ENCODE results near the gene PARP8.
"Not testable (repeated sequence)": the region's sequence is repeated elsewhere in the genome, so short reads cannot be mapped to it uniquely, and the experiment has no call there.

Gene PARP8

DNA sequence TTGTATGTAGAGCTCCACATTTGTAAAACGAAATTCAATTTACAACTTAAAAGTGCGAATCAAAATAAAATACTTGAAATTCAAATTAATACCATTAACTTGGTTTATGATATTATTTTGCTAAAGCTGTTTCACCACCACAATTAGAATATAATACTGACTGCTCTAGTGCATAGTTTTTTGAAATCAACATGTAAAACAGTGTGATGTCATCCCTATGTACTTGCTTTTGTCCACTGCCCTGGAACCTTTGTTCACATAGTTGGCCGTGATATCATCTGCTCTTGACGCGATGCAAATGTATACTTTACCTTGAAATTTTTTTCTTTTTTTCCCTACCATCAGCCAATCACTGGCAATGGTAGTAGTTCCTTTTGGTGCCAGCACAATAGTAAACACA, 125.4 kb downstream of the PARP8 start:
- DNase-seq, result no peak

DNA sequence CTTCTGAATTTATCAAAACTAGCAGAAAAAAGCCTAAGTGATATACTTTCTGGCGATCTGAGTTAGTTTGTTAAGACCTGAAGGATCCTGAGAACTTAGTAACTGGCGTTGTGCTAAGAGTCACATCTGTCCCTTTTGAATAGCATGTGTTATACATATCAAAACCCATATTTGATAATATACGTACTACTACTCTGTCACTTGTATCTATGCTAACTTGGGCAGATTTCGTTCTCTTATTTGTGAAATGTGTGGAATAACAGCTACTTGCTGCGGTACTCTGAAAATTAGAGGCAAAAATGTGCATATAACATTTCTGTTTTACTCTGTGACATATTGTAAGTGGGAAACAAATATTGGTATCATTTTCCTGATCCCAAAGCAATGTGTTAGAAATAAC, 126.4 kb downstream of the PARP8 start:
- DNase-seq, result no peak

DNA sequence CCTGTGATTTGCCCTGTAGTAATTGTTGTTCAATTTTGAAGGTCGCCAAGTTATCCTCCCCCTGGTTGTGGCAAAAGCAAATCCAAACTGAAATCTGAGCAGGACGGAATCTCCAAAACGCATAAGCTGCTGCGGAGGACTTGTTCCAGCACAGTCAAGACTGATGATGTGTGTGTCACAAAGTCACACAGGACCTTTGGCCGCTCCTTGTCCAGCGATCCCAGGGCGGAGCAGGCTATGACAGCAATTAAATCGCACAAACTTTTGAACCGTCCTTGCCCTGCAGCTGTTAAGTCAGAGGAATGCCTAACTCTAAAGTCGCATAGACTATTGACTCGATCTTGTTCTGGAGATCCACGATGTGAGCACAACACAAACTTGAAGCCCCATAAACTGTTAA, 128.4 kb downstream of the PARP8 start:
- DNase-seq, result no peak

DNA sequence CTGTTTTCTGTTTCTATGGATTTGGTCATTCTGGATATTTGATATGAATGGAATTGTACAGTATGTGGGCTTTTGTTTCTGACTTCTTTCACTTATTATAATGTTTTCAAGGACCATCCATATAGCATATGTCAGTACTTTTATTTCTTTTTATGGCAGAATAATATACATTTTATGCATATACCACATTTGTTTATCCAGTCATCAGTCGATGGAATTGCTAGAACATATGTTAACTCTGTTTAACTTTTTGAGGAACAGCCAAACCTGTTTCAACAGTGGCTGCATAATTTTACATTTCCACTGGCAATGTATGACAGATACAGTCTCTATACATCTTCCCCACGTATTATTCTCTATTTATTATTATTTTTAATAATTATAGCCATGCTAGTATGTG, 131.6 kb downstream of the PARP8 start:
- no peak for DNase-seq

DNA sequence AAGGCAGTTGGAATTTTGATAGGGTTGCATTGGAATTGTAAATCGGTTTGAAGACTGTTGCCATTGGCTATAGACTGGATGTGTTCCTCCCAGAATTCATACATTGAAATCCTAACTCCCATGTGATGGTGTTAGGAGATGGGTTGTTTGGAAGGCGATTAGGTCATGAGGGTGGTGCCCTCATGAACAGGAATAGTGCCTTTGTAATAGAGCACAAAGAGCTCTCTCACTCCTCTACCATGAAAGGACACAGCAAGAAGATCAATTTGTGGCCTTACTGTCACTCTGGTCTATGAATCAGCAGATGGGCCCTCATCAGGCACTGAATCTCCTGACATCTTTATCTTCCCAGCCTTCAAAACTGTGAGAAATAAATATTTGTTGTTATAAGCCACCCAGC, 133.2 kb downstream of the PARP8 start:
- DNase-seq, result no peak

DNA sequence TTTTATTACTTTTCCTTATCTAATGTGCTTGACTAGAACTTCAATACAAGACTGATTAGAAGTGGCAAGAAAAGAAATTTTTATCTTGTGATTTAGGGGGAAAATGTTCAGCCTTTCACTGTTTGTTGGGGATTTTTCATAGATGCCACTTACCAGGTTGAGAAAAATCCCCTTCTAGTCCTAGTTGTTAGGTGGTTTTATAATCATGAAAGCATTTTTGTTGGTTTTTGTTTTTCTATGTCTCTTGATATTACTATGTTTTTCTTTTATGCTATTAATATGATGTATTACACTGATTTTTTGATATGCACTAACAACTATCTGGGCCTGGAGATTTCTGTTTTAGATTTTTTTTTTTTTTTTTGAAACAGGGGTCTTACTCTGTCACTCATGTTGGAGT, 134.0 kb downstream of the PARP8 start:
- no peak for DNase-seq

DNA sequence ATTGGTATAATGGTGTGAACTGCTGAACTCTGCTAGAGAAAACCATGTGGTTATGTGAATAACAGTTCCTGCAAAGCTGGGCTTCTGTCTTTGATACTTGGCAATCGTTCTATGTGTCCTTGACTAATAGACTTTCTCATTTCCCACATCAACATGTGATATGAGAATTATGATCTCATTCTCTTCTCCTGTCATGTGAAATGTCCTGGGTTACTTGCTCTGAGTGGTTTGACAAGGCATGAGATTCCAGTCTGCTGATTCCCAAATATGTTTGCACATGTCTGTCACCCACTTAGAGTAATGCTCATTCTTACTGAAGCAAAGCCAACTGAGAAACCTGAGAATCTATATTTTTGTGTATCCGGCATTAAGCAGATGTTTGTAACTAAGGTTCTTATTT, 141.2 kb downstream of the PARP8 start:
- peak; percentile 47 for DNase-seq

DNA sequence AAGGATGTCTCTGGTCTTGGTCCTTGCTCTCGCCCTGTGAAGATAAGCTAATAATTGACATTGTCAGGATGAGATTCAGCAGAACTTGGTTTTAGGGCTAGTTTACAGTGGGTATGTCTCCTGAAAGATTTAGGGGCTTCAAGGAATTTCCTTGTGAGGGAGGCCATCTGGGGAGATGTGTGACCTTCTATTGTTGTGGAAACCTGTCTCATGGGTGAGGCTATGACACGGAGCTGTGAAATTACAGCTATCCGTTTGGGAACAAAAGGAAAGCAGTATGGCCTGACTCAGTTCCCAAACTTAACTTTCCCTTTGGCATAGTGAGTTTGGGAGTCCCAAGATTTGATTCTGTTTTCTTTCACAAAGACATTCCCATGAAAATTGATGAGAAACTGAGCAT, 142.0 kb downstream of the PARP8 start:
- no peak for DNase-seq

DNA sequence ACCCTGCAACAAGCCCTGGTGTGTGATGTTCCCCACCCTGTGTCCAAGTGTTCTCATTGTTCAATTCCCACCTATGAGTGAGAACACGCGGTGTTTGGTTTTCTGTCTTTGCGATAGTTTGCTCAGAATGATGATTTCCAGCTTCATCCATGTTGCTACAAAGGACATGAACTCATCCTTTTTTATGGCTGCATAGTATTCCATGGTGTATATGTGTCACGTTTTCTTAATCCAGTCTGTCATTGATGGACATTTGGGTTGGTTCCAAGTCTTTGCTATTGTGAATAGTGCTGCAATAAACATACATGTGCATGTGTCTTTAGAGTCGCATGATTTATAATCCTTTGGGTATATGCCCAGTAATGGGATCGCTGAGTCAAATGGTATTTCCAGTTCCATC, 145.3 kb downstream of the PARP8 start:
- not testable (repeated sequence) for DNase-seq

DNA sequence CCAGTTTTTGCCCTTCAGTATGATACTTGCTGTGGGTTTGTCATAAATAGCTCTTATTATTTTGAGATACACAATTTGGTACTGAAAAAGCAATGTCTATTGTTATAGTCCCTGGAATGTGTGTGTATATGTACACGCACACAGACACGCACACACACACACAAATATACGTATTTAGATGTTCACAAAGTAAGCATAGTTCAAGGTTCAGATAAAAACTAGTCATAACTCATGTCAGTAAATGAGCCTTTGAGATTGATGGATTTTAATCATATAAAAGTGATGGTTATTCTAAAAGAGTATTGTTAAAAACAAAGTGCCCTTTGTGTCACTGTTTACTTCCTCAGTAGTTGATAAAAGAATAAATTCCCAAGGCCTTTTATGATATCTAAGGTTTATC, 147.3 kb downstream of the PARP8 start:
- DNase-seq, result no peak

DNA sequence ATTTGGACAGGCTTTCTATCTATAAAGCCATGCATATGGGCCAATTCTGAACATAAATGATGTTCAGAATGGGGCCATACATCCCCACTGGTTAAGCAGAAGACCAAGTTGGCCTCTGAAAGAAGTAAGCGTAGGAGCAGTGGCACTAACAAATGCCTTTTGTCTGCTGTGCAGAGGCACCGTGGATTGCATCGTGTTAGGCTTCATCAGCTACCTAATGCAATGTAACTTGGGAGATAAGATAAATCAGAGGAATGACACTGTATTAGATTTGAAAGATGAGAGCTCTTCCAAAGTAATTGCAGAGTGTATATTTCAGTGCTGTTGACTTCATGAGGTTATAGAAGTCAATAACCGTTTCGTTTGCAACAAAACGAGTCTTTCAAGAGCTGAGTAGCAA, 148.1 kb downstream of the PARP8 start:
- DNase-seq, result no peak

DNA sequence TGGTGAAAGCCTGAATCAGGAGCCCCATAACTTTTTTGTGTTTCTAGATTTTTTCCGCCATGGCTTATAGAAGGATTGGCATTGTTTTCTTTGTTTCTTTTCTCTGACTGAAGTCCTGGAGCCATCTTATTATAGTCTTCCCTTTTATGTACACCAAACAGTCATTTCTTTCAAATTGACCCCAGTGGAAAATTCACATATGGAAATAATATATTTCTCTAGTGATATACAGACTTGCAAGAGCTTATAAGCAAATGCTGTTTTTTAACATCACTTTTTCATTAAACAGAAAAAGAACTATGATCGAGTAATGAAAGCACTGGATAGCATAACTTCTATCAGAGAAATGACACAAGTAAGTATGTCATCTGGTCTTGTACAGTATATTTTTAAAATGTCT, 155.6 kb downstream of the PARP8 start:
- no peak for DNase-seq

DNA sequence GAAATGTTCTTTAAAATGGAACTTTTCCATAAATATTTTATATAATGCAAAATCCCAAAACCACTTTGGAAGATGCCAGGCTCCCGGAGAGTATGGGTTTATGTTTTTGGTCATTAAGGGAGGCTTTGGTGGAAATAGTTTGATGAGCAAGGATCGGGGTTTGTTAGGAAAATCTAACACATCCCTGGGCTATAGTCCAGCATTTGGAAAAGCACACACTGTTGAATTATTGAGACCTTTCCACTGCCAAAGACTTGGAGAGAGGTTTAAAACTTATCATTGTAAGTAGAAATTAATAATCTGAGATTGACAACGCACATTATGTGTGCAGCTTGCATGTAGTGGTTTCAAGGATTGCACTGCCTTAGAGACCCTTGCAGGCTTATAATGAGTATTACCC, 156.3 kb downstream of the PARP8 start:
- no peak for DNase-seq

DNA sequence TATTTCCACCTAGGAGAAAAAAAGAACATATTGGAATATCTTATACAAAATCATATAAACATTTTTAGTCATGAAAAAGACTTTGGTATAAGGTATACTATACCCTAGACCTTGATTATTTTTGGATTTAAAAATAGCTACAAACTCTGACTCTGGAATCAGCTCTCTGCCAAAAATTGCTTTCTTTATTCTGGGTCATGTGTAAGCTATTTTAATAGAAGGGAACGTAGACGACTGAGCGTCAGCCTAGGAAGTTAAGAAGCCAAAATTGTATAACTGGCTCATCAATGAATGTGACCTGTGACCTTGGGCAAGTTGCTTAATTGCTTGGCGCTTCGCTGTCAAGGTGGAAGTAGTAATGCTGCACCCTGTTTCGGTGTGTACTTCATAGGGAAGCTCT, 157.1 kb downstream of the PARP8 start:
- DNase-seq, result no peak

DNA sequence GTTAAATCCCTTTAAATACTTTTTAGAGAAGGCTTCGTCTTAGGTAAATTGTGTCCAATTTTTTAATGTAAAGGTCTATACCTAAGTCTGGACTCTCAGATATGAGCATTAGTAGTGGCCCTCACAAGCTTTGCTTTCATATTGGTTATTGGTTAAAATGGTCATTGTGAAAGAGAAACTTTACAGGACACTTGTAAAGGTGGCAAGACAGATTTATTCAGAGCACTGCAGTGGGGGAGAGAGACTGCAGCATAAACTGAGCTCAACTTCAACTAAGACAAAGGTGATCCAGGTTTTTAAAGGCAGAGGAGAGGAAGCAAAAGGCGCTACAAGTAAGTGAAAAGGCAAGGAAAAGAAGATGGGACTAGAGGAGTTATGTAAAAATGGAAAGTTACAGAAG, 157.7 kb downstream of the PARP8 start:
- DNase-seq, result no peak

DNA sequence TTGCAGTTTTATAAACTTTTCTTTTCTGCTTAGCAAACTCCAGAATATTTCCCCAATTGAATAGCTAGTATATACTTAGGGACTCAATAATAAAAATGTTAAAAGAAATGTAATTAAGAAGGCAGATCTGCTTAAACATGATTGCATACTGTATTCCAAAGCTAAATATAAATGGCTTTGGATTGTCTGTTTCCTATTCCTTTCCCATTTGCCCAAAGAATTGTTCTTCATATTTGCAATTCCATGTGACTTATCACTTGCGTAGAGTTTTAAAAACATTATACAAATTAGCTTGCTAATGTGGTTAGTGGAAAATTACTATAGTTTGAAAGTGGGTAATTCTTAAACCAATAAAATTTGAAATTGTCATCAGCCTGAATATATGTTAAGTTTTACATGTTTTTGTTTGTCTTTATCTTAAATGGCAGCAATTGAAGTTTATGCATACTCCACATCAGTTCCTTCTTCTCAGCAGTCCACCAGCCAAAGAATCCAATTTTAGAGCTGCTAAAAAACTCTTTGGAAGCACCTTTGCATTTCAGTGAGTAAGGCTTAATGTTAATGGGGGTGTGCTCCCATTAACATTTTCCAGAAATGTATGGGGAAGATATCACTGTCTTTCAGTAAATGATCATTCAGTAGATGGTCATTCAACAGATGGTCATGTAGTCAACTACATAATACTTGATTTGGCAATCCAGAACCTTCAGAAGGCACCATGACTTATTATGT, 161.2 kb downstream of the PARP8 start:
- no peak for DNase-seq

DNA sequence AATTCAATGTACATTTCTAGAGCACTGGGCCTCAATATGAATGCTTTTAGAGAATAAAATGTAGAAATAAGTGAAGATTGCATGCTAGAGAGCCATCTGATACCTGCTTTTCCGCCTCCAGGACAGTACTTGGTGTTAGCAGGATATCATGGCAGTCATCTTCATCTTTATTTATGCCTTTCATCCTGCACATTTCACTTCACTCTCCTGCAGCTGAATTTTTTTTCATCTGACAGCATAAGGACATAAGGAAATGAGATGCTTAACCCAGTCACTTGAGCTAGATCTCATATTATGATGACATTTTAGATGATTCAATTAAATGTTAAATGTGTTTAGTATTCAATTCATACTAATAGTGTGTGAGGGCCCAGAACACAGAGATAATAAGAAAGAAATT, 162.6 kb downstream of the PARP8 start:
- DNase-seq, result no peak

DNA sequence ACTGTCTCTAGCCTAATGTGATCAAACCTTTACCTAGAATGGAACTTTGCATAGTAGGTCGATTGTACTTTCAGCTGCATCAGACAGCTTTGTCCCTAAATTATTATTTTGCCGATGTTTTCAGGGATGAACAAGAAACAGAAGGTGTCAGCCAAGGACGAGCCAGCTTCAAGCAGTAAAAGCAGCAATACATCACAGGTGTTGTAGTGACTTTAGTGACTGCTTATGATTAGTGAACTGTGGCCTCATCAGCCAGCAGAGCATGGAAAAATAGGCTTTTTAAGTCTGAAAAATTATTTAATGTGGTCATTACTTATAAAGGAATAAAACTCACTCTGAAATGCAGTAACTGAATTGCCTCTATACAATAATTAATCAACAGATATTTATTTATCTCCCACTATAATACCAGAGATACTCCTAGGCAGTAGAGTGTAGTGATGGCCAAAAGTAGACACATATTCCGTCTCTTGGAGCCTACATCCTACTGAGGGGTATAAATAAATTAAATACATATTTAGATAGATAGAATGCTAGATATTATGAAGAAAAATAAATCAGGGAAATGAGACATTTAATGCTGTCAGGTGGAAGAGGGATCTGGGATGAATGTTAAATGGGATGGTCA, 166.3 kb downstream of the PARP8 start:
- no peak for DNase-seq

DNA sequence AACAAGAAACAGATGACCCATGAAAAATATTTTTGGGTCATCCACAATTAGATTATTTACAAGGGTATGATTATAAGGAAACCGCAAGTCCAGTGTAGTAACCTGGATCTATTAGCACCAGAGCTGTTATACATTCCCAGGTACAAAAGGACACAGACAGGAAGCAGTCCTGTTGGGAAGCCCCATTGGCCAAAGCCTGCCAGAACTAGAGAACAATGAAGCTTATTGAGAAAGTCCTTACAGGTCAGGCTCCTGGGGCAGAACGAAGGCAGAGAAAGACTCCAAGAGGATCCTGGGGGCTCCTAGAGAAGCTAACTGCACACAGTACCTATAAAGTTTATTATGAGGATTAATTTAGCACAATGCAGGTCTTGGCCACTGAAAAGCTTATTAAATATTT, 169.9 kb downstream of the PARP8 start:
- DNase-seq, result no peak

DNA sequence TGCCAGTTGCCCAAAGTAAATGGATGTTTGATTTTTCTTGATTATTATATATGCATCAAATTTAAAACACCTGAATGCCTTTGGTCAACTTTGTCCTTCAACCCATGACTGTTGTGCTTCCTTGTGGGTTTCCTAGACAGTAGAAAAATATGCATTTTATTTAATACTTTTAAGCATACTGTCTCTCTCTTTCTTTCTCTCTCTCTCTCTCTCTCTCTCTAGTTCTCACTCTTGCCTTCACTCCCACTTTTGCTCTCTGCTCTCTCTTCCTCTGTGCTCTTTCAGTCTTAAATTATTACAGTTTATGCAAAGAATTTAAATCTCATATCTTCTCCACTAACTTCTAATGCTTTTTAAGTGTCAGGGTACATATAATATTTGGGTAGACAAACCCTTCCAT, 173.0 kb downstream of the PARP8 start:
- DNase-seq, result no peak

DNA sequence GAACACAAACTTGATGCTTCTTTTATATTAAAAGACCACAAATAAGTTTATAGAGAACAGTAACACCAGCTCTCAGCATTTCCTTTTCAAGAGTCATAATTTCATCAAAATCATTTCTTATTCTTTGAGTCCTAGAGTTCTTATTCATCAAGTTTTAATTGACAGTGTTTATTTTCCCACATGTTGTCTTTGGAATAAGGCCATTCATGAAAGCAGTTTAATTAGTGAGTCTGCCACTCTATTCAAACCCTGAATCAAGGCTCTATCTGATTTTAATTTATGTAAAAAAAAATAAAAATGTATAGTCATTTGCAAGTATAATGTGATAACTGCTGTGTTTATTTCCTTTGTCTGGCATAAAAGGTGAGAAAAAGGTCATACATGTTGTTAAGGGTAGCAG, 176.7 kb downstream of the PARP8 start:
- no peak for DNase-seq

DNA sequence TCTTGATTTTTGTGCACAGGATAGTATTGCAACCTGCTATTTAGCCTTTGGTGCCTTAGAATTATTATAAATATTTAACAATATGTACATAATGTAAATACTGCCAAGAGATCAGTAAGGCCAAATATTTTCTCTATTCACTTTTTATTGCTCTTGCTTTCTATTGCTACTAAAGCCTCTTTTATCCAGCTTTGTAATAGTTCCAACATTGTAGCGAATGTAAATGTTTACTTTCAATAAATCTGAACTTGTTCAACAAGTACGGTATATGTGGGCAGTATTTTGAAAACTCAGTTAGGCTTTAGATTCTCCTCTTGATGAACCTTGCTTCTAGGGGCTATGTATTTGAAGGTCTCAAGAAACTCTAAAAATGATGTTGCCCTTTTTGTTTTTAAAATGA, 179.8 kb downstream of the PARP8 start:
- no peak for DNase-seq

DNA sequence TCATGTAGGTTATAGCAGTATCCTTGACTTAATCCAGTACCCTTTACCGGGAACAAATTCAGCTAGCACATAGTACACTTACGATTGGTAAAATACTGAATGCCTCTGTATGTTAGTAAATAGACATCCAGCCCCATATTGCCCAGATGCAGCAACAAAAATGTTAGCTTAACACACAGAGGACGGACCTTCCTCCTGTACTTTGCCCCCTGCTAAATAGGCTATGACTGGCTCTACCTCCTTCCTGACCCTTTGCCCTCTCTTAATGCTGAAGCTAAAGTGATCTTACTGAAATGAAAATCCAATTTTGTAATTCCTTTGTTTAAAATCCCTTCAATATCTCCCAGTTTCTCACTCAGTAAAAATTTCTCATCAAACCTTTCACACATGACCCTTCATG, 183.1 kb downstream of the PARP8 start:
- DNase-seq, result no peak

DNA sequence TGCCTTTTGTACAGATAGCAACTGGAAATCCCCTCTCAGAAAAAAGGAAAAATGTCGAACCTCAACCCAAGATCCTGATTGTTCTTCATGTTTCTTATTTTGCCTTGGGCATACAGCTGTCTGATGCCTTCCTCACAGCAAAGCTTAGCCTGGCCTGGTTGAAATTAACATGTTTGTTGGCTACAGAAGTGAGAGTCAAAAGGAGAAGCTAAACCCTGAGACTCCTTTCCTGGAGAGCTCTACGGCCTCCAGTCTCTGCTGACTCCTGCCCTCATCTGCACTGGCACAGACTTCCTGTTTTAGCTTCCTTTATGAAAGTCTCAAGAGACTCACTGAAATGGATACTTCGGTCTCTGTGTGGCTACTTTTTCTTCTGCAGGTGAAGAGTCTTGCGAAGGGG, 186.7 kb downstream of the PARP8 start:
- DNase-seq, result peak; percentile 87

DNA sequence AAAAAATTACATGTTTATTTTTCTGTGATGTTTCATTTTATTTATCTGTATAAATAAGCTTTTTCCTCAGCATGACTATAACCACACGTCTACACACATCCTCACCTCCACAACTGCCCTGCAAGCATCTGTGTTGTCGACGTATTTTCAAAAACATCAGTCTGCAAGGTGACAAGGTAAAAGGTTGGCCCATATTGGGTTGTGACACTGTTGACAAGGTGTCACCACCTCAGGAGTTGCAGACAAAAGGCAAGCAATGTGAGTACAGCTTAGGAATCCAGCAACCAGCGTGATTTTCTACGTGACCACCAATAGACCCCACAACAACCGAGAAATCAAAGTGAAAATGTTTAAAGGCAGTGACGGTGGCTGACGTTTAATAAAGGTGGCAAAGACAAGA, 187.6 kb downstream of the PARP8 start:
- no peak for DNase-seq
